Stimulated activated CD8-positive, alpha-beta memory T cell treated with anti-CD3 and anti-CD28 coated beads, Interleukin-2, amount 100 ng/mL, for 48 hours (primary cell): ENCODE data around the gene KRT77.
"Not testable (repeated sequence)": the region's sequence is repeated elsewhere in the genome, so short reads cannot be mapped to it uniquely, and the experiment has no call there.

ENCODE experiments used
- DNase-seq, 2 donors: peaks; one replicate each; pipeline ENCODE4 v3.0.0-alpha.2; 2020; ENCODE audit warnings: low read depth in 2 of 2

KRT77 gene

GRCh38 chr12:52703424-52703823, at the start of gene KRT77:
KRT77 (minus strand) TSS chr12:52703524; CDS start chr12:52703434, 90 bp downstream.
- no peak for DNase-seq

- no peak for DNase-seq
These were observed 49.2 kb upstream of the KRT77 start for GRCh38 chr12:52752516-52752915.

GRCh38 chr12:52751795-52752194, 48.5 kb upstream of the KRT77 start:
- DNase-seq, result no peak

- not testable (repeated sequence) for DNase-seq
These were observed 47.2 kb upstream of the KRT77 start for GRCh38 chr12:52750532-52750931.

- DNase-seq, result no peak
These were observed 46.5 kb upstream of the KRT77 start for GRCh38 chr12:52749827-52750226.

GRCh38 chr12:52748578-52748977, 45.3 kb upstream of the KRT77 start:
- DNase-seq, result no peak

GRCh38 chr12:52745554-52745953, 42.2 kb upstream of the KRT77 start:
- no peak for DNase-seq

GRCh38 chr12:52744493-52745156, 41.3 kb upstream of the KRT77 start:
- DNase-seq, result no peak

- no peak for DNase-seq
These were observed 39.6 kb upstream of the KRT77 start for GRCh38 chr12:52742822-52743457.

- DNase-seq, result no peak
These were observed 38.9 kb upstream of the KRT77 start for GRCh38 chr12:52742196-52742580.

- peak; percentile 27 to 46 for DNase-seq
These were observed 38.3 kb upstream of the KRT77 start for GRCh38 chr12:52741375-52742195.

- no peak for DNase-seq
These were observed 37.3 kb upstream of the KRT77 start for GRCh38 chr12:52740584-52740983.

- no peak for DNase-seq
These were observed 36.6 kb upstream of the KRT77 start for GRCh38 chr12:52739963-52740362.

- DNase-seq, result no peak
These were observed 32.7 kb upstream of the KRT77 start for GRCh38 chr12:52735816-52736632.

- DNase-seq, result no peak
These were observed 31.8 kb upstream of the KRT77 start for GRCh38 chr12:52735106-52735505.

- DNase-seq, result no peak
These were observed 27.5 kb upstream of the KRT77 start for GRCh38 chr12:52730793-52731192.

GRCh38 chr12:52730383-52730782, 27.1 kb upstream of the KRT77 start:
- no peak for DNase-seq

GRCh38 chr12:52729147-52729546, 25.8 kb upstream of the KRT77 start:
- DNase-seq, result no peak

GRCh38 chr12:52728374-52728773, 25.1 kb upstream of the KRT77 start:
- DNase-seq, result no peak

GRCh38 chr12:52727037-52727436, 23.7 kb upstream of the KRT77 start:
- no peak for DNase-seq

GRCh38 chr12:52726451-52726850, 23.1 kb upstream of the KRT77 start:
- DNase-seq, result no peak

GRCh38 chr12:52724384-52724783, 21.1 kb upstream of the KRT77 start:
- DNase-seq, result no peak
